CD4-positive, alpha-beta T cell treated with Interleukin-6 at 100 ng/mL for 8 hours (primary cell): ENCODE data around the gene PCDHB5.
"Not testable (repeated sequence)": the region's sequence is repeated elsewhere in the genome, so short reads cannot be mapped to it uniquely, and the experiment has no call there.

Experiments used
- DNase-seq: peaks from one replicate; pipeline ENCODE4 v3.0.0-alpha.2; 2020; ENCODE audit warnings: mixed read lengths, low spot score

The PCDHB5 gene

DNA sequence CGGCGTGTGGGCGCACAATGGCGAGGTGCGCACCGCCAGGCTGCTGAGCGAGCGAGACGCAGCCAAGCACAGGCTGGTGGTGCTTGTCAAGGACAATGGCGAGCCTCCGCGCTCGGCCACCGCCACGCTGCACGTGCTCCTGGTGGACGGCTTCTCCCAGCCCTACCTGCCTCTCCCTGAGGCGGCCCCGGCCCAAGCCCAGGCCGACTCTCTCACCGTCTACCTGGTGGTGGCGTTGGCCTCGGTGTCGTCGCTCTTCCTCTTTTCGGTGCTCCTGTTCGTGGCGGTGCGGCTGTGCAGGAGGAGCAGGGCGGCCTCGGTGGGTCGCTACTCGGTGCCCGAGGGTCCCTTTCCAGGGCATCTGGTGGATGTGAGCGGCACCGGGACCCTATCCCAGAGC lies 17.1 kb downstream of the PCDHB5 start:
- not testable (repeated sequence) for DNase-seq

- DNase-seq, result no peak
Observed at GRCh38 chr5:141155540-141156374, 20.8 kb downstream of the PCDHB5 start.

- not testable (repeated sequence) for DNase-seq
Observed at GRCh38 chr5:141157356-141157755, 22.4 kb downstream of the PCDHB5 start.

DNA sequence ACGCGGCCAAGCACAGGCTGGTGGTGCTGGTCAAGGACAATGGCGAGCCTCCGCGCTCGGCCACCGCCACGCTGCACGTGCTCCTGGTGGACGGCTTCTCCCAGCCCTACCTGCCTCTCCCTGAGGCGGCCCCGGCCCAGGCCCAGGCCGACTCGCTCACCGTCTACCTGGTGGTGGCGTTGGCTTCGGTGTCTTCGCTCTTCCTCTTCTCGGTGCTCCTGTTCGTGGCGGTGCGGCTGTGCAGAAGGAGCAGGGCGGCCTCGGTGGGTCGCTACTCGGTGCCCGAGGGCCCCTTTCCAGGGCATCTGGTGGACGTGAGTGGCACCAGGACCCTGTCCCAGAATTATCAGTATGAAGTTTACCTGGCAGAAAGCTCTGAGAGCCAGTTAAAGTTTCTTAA lies 22.9 kb downstream of the PCDHB5 start:
- not testable (repeated sequence) for DNase-seq

DNA sequence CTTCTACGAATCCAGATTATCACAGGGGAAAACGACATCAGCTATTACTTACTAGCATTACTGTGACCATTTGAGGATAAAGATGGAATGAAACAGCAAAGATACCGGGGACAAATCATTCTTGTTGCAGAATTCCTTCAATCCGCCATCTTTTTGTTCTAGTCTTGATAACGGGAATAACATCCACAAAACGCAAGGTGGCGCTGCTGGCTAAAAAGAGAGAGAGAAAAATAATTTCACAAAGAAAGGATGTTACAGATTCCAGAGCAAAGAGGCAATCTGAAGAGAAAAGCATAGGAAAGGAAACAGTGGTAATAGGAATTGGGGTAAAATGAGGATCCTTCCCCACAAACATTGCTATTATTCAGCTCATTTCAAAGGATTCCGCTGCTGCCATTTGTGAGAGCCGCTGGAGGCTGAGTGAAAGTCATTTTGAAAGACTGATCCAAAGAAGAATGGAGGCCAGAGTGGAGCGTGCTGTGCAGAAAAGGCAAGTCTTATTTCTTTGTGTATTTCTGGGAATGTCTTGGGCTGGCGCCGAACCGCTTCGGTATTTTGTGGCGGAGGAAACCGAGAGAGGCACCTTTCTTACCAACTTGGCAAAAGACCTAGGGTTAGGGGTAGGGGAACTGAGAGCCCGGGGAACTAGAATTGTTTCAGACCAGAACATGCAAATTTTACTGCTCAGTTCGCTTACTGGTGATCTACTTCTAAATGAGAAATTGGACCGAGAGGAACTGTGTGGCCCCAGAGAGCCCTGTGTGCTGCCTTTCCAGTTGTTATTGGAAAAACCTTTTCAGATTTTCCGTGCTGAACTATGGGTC lies 37.6 kb downstream of the PCDHB5 start, which contains the start of gene PCDHB7:
PCDHB7 (plus strand) TSS at position 264 of the 824 bp plus-strand sequence; CDS start at position 456, 192 bp downstream.
- no peak for DNase-seq

DNA sequence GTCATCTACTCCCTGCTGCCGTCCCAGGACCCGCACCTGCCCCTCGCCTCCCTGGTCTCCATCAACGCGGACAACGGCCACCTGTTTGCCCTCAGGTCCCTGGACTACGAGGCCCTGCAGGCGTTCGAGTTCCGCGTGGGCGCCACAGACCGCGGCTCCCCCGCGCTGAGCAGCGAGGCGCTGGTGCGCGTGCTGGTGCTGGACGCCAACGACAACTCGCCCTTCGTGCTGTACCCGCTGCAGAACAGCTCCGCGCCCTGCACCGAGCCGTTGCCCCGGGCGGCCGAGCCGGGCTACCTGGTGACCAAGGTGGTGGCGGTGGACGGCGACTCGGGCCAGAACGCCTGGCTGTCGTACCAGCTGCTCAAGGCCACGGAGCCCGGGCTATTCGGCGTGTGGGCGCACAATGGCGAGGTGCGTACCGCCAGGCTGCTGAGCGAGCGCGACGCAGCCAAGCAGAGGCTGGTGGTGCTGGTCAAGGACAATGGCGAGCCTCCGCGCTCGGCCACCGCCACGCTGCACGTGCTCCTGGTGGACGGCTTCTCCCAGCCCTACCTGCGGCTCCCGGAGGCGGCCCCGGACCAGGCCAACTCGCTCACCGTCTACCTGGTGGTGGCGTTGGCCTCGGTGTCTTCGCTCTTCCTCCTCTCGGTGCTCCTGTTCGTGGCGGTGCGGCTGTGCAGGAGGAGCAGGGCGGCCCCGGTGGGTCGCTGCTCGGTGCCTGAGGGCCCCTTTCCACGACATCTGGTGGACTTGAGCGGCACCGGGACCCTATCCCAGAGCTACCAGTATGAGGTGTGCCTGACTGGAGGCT lies 39.5 kb downstream of the PCDHB5 start:
- not testable (repeated sequence) for DNase-seq

- no peak for DNase-seq
Observed at GRCh38 chr5:141175933-141176332, 40.9 kb downstream of the PCDHB5 start.

DNA sequence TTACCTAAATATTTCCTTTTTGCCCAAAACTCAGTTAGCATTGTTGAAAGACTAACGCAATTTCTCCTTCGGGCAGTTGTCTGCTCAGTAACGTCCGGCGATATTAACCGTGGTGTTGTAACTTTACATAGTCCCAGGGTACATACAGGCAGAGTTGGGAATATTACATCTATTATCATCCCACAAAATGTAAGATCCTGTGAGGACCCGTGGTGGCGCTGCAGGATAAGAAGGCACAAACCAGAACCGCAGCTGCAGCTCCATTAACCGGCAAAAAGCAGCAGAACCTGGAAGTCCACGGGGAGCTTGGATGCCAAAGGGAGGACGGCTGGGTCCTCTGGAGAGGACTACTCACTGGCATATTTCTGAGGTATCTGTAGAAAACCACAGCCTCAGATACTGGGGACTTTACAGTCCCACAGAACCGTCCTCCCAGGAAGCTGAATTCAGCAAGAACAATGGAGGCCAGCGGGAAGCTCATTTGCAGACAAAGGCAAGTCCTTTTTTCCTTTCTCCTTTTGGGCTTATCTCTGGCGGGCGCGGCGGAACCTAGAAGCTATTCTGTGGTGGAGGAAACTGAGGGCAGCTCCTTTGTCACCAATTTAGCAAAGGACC lies 42.7 kb downstream of the PCDHB5 start, which contains the start of gene PCDHB8:
PCDHB8 (plus strand) TSS at position 214 of the 615 bp plus-strand sequence; CDS start at position 459, 245 bp downstream.
- not testable (repeated sequence) for DNase-seq

- DNase-seq, result not testable (repeated sequence)
Observed at GRCh38 chr5:141179371-141179770, 44.4 kb downstream of the PCDHB5 start.

GRCh38 chr5:141179876-141180275 lies 44.9 kb downstream of the PCDHB5 start:
- DNase-seq, result not testable (repeated sequence)

GRCh38 chr5:141180313-141180712 lies 45.3 kb downstream of the PCDHB5 start:
- DNase-seq, result no peak

DNA sequence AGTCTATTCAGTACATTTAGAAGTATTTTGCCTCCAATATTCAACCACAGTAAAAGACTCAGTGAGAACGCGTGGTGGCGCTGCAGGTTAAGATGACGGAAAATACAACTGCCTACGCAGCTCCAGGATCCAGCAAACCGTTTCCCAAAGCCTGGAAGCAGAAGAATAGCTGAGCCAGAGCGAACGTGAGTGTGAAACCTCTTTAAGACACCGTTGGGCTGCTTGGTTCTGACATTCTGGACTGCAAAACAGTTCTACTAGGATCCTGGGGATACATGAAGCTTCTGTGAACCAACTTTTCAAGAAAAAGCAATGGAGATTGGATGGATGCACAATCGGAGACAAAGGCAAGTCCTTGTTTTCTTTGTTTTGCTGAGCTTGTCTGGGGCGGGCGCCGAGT lies 47.2 kb downstream of the PCDHB5 start, which contains the start of gene PCDHB16:
PCDHB16 (plus strand) TSS at position 140 of the 400 bp plus-strand sequence; CDS start at position 313, 173 bp downstream.
- no peak for DNase-seq

DNA sequence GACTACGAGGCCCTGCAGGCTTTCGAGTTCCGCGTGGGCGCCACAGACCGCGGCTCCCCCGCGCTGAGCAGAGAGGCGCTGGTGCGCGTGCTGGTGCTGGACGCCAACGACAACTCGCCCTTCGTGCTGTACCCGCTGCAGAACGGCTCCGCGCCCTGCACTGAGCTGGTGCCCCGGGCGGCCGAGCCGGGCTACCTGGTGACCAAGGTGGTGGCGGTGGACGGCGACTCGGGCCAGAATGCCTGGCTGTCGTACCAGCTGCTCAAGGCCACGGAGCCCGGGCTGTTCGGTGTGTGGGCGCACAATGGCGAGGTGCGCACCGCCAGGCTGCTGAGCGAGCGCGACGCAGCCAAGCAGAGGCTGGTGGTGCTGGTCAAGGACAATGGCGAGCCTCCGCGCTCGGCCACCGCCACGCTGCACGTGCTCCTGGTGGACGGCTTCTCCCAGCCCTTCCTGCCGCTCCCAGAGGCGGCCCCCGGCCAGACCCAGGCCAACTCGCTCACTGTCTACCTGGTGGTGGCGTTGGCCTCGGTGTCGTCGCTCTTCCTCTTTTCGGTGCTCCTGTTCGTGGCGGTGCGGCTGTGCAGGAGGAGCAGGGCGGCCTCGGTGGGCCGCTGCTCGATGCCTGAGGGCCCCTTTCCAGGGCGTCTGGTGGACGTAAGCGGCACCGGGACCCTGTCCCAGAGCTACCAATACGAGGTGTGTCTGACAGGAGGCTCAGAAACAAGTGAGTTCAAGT lies 49.3 kb downstream of the PCDHB5 start:
- not testable (repeated sequence) for DNase-seq

- DNase-seq, result no peak
Observed at GRCh38 chr5:141186897-141187512, 52.0 kb downstream of the PCDHB5 start, which contains the start of gene PCDHB9. Gene PCDHB9, plus strand, starts transcription at chr5:141187161. Its CDS starts 158 bp downstream, at chr5:141187319.
